ENCODE measurements around the gene LDB2.
"Not testable (repeated sequence)": the region's sequence is repeated elsewhere in the genome, so short reads cannot be mapped to it uniquely, and the experiment has no call there.

LDB2 gene

DNA sequence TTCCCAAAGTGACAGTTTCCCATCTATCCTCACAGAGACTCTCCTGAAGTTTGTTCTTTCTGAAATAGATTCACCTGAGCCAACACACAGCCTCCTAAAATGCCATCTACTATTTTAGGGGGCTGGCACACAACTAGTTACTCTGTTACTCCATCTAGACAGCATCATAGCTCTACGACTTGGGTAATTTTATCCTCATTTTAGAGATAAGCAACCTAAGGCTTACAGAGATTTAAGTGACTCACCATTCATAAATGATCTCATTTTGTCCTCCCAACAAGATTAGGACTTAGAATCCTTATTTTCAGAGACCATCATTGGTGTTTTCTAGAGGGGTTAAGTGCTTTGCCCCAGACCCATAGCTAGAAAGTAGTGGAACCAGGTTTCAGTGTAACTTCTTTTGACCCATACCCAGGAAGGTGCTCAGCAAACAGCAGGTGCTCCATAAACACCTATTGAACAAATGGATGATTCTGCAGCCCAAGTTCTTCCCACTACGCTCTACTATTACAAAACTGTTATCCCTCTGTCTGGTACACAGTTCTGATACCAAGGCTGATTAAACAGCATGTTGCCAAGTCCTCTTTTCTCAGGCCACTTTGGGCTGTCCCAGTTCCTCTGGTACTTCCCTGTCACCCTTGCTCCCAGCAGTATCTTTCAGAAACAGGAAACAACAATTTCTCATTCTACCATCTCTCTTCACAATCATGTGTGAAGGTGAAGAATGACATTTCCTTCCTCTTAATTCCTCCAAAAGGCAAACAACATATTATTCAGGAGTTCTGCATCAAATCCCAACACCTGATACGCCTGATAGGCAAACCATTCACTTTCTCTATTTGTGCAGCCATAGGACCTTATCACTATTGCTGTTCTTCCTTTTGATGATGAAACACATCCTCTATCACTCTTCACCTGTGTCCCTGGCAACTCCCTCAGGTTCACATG lies 367.5 kb downstream of the LDB2 start:
- no peak for DNase-seq

DNA sequence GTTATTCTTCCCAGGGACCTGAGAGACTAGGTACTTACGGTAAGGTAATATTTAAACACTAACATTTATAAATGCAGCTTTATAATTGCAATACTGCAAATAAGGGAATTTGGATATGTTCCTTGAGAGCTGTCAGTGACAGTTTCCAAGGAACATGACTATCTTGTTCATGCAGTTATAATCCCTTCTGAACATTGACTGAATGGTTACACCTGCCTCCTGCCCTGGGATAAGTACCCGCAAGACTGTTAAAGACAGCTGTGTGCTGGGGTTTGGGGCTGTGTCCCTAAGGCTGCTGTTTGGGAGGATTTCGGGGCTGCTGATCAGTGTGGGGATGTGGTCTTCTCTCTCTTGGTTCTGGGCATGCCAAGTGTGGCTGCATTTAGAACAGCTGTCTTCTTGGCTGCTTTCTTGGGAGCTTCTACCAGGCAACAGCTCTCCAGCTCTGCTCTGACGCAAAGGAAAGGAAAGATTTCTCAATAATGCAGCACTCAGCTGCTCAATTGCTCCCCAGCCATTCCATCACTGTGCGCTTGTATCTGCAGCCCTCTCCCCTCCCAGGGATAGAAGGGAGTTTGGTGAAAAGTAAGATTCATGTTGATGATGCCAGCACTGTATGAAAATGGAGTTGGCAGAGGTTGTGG lies 373.4 kb downstream of the LDB2 start:
- DNase-seq = no peak

DNA sequence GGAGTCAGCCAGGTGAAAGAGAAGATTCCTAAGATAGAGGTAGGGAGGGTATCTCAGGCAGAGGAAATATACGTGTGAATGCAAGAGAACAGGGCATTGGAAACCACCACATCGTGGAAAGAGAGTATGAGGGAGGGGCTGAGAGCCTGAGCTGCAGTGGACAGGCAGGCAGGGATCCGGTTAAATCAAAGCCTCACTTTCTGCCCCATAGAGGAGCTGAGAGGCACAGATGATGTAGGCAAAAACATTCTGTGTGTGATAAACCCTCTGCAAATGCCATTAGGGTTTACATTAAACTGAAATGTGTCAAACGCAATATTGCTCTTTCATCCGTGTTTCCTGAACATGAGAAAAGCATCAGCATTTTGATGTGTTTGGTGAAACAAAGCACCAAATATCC lies 374.0 kb downstream of the LDB2 start:
- DNase-seq = no peak

DNA sequence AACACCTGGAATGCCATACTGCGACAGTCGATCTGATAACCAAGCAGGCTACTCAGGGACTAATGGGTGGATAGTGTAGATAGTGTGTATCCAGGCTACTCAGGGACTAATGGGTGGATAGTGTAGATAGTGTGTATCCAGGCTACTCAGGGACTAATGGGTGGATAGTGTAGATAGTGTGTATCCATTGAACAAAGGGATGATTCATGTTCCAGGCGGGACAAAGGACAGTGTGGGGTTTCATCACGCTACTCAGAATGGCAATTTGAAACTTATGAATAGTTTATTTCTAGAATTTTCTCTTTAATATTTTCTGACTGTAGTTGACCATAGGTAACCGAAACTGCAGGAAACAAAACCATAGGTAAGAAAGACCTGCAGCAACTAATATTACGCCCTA lies 374.9 kb downstream of the LDB2 start:
- not testable (repeated sequence) for DNase-seq

DNA sequence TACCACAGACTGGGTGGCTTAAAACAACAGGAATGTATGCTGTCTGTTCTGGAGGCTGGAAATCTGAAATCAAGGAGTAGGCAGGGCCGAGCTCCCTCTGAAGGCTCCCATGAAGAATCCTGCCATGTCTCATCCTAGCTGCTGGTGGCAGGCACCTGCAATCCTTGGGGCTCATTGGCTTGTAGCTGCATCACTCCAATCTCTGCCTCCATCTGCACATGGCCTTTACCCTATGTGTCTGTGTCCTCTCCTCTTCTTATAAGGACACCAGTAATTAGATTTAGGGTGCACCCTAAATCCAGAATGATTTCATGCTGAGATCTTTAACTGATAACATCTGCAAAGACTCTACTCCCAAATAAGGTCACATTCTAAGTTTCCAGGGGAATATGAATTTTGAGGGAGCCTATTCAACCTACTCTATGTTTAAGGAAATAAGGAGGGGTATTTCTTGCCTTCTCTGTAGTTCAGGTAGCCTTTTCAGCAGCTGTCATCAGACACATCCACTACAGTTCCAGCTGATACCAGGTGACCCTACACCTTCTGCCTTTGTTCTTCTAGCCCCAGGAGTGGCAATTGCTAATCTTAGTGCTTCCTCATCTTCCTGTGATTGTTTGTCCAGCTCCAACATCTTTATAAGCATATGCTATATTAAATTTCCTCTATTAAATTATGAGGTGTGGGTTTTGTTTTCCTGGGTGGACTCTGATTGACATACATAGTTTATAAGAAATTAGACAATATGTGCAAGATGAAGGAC lies 377.1 kb downstream of the LDB2 start:
- DNase-seq = no peak

DNA sequence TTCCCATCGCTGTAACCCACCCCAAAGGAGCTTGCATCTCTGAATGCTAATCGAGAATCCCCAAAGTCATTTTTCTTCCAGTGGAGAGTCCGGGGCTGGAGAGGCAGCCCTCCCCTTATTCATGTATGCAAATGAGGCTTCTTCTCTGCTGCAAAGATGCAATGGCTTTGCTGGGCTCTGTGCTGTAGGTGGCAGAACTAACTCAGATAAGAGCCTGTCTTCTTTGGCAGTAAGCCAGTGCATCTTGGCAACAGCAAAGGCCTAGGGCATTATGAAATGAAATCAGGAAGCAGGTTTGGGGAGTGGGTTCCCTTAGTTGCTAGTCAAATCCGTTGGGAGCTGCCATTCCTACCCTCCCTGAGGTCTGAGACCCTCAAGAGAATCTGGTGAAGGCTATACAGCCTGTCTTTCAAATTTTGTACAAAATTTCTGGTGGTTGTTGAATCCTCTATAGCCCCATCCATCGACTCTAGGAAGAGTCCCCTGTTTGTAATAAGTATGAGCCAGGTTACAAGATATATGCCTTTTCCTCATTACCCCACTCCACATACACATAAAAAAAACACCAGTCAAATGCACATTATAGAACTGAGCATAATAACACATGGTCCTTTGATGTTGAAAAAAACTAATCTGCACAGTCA lies 381.5 kb downstream of the LDB2 start:
- no peak for DNase-seq

- DNase-seq = no peak
Observed at GRCh38 chr4:16513876-16514275, 384.6 kb downstream of the LDB2 start.

DNA sequence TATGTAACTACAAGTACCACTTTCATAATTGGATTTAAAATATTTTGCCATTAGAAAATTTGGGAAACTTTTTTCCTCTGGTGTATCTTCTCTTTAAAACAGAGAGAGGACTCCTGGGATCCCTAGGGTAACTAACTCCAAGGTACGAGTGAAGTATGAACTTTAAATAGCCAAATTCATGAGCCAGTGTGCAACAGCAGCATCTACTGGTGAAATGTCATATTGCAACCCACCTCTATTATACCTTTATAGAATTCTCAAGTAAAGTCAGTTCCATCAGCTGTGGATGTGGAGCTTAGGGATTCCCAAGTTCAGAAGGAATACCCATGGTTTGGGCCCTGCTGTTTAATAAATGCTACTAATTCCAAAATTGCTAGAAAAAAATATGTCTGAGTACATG lies 389.5 kb downstream of the LDB2 start:
- no peak for DNase-seq

DNA sequence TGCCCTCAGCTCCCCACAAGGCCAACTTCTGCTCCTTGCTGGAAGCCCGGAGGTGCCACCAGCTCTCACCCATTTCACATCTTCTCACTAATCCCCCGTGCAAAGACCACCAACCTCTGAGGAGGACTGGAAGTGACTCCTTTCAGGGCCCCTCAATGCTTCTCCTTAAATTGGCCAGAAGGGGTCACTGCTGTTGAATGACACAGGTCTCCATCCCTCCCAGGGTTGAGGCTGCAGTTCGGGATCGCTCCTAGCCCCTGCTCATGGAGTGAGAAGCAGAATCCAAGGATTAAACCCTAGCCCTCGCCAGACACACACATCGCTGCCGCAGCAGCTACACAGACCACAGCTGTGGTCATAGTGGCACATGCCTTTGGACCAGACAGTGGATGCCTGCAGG lies 392.7 kb downstream of the LDB2 start:
- no peak for DNase-seq

GRCh38 chr4:16505267-16505666 lies 393.2 kb downstream of the LDB2 start:
- no peak for DNase-seq

- no peak for DNase-seq
Observed at GRCh38 chr4:16503421-16504100, 394.9 kb downstream of the LDB2 start.

GRCh38 chr4:16498978-16499377 lies 399.5 kb downstream of the LDB2 start:
- no peak for DNase-seq

- no peak for DNase-seq
Observed at GRCh38 chr4:16496501-16496900, 401.9 kb downstream of the LDB2 start.

DNA sequence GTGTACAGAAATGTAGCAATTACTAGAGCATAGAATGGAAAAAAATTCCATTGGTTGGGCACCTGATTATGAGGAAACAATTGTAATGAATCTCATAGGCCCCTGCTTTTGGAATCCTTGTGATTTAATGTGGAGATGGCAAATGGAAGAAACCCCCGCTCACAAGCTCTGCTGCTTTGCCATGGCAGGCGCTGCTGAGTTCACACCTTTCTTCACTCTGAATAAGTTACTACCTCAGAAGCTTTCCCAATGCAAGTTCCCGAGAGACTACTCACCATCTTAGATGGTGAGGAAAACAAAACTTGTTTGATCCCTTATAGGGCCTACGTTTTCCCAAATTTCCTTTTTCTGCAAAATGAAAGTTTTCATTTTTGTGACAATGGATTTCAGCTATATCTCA lies 405.6 kb downstream of the LDB2 start:
- no peak for DNase-seq

DNA sequence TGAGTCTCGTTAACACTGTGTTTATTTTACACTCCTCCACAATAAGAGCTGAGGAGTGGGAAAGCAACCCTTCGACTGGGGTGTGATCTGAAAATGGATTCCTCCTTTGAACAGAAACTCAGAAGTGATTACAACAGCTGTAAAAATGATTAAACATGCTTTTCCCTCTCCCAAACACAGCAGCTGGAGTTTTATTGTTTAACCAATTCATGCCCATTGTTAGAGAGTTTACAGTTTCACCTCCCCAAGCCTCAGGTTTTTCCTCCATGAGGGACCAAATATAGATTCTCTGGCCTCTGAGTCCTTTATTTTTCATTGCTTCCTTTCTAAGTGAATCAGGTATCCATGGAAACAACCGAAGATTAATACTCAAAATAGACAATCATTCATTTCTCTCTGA lies 409.2 kb downstream of the LDB2 start:
- DNase-seq = no peak

GRCh38 chr4:16488084-16488483 lies 410.4 kb downstream of the LDB2 start:
- DNase-seq = no peak

DNA sequence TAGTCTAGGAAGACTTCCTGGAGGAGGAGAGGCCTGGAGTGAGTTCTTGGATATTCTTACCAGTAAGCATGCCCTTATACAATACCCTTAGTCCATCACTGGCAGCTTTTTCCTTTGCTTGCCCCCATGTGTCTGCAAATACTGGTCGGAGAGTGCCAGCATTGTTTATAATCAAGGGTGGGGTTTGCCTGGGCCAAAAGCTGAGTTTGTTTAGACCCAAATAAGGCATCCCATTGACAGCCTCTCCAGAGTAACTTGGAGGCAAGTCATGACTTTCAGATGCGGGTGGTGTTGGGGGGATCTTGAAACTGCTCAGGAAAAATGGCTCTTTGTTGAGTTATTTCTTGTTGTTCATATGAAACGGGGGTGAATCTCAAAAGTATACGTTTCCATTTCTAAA lies 413.7 kb downstream of the LDB2 start:
- DNase-seq = no peak

DNA sequence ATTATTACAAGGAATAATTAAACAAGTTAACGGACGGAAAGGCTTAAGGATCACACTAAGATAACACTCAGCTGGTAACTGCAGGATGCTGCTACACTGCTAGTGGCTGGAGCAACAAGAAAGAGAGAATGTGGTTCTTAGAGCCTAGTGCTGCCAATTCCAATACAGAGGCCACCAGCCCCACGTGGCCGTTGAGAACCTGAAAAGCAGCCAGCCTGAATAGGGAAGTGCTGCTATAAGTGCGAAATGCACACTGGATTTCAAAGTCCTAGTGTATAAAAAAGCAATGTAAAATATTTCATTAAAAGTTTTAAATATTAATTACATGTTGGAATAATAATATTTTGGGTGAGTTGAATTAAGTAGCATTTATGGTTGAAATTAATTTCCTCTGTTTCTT lies 414.9 kb downstream of the LDB2 start:
- DNase-seq = no peak

GRCh38 chr4:16480011-16480410 lies 418.4 kb downstream of the LDB2 start:
- no peak for DNase-seq

- DNase-seq = no peak
Observed at GRCh38 chr4:16472537-16472936, 425.9 kb downstream of the LDB2 start.

DNA sequence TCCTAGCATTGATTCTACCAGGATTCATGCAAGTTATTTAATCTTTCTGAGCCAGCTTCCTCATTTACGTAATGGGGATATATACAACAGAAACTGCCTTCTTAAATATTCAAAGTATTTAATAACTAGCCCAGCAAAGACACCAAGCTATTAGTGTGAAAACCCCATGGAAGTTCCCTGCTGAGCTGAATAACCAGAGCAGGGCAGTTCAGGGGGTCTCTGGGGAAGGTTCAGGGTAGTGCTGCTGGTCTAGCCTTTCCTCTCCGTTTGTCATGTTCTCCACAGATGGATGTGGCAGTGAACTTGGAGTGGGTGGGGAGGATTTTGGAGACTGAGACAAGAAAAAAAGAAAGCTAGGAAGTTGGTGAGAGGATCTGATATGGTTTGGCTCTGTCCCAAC lies 431.4 kb downstream of the LDB2 start:
- no peak for DNase-seq

DNA sequence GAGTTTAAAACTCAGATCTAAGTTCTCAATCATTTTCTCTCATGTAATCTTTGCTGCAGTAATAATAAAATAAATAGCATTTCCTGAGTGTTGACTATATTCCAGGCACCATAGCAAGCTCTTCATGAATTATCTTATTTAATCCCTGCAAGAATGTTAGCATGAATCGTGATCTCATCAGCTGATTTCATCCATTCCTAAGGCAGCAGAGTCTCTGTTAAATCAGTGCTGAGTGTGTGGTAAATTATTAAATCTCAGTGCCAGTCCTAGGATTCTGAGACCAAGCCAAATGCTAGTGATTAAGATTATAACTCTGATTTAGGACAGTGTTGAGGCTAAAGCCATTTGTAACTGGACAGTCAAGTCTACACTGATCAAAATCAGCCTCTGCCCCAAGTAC lies 431.9 kb downstream of the LDB2 start:
- no peak for DNase-seq

DNA sequence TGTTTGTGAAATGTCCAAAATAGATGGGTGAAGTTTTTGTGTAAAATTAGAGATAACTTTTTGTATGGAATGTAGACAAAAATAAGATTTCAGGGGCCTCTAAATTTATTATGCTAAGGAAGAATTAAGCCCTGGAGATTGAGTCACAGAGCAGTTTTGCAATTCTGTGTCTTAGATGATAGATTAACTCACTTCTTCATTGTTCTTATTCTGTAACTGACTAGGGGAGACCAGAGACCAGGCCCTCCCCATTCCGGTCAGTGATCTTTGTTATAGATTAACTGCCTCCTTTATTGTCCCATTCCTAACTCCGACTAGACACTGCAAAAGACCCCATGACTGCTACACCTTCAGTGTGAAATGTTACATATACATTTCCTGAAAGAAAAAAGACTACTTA lies 433.8 kb downstream of the LDB2 start:
- DNase-seq = no peak

Data from NCI-H2171 (cell line).